HCT116 (cell line): ENCODE data around the gene SOX18. TPM values are rescaled to one million over a fixed set of nuclear protein-coding genes. Genes with fewer than 3 reads are reported as not detected.

Experiments
- ATAC-seq: fragments of 200-7000 bp; cut with Tn5 transposase; 2 replicates; pipeline ENCODE4 v1.9.1; 2020; ENCODE audit warnings: mild to moderate bottlenecking, moderate library complexity
- BruUV-seq: library from RNA; stranded (reverse); fragments of 400-500 nt; replicated peaks from 2 replicates; lab custom pipeline; 2021; lab: Mats Ljungman, UMichigan
- CTCF ChIA-PET: fragments of 300-600 bp; sonication (Branson Sonifier 250); formaldehyde crosslinking; loops from one replicate; lab custom pipeline; 2021; ENCODE audit warnings: antibody characterized with exemption; lab: Charles Lee
- POLR2A ChIA-PET: fragments of 300-600, 350-600 bp; sonication (Branson Sonifier 250); formaldehyde crosslinking; loops from one replicate; lab custom pipeline; 2021; ENCODE audit warnings: antibody characterized with exemption; lab: Charles Lee
- RAD21 ChIA-PET, 2 experiments: fragments of 300-600 bp; sonication (Branson Sonifier 250); formaldehyde crosslinking; loops; one replicate each; lab custom pipeline; 2023; ENCODE audit warnings: low total read pairs in 2 of 2; ENCODE audit not compliant: uncharacterized antibody in 2 of 2, unreplicated experiment in 2 of 2, low non-redundant PET in 1 of 2; lab: Charles Lee
- DNase-seq: peaks from one replicate; pipeline ENCODE4 v3.0.0-alpha.2; 2010; ENCODE audit warnings: low read depth, low spot score
- H2AFZ ChIP-seq: fragments of 200-600 bp; shearing (Covaris generic), sonication (generic); 2 replicates; pipeline ENCODE4 v1.6.1; 2017; ENCODE audit warnings: low read depth, mixed run types, mixed read lengths, antibody characterized with exemption, low read length; ENCODE audit not compliant: poor library complexity, severe bottlenecking
- H3K27ac ChIP-seq: 2 replicates; pipeline ENCODE4 v1.5.1; 2012; ENCODE audit warnings: low read depth, low read length
- H3K27me3 ChIP-seq: fragments of 200-600 bp; sonication (generic); 2 replicates; pipeline ENCODE4 v1.6.1; 2016; ENCODE audit warnings: mixed run types, low read length, mixed read lengths; ENCODE audit not compliant: insufficient read depth
- H3K36me3 ChIP-seq, 2 experiments: fragments of 200-500 bp in 1 of 2; fragments of 200-600 bp in 1 of 2; sonication (Bioruptor generic) in 1 of 2; sonication (generic) in 1 of 2; 2 replicates each; pipeline versions ENCODE4 v1.5.1 to v1.6.1; 2014 to 2016; ENCODE audit warnings: low read length in 2 of 2, inconsistent platforms in 1 of 2, mixed read lengths in 1 of 2, mixed run types in 1 of 2; ENCODE audit not compliant: insufficient read depth in 2 of 2, control insufficient read depth in 1 of 2
- H3K4me1 ChIP-seq, 2 experiments: fragments of 200-600 bp in 1 of 2; sonication (generic) in 1 of 2; 2 replicates each; pipeline versions ENCODE4 v1.5.1 to v1.6.1; 2012 to 2017; ENCODE audit warnings: low read length in 2 of 2, inconsistent platforms in 1 of 2, mild to moderate bottlenecking in 1 of 2, mixed read lengths in 1 of 2, mixed run types in 1 of 2, moderate library complexity in 1 of 2; ENCODE audit not compliant: insufficient read depth in 2 of 2, control insufficient read depth in 1 of 2
- H3K4me2 ChIP-seq: fragments of 200-600 bp; sonication (generic); 2 replicates; pipeline ENCODE4 v1.6.1; 2017; ENCODE audit warnings: mixed run types, low read length, mixed read lengths
- H3K4me3 ChIP-seq, 2 experiments: fragments of 200-600 bp in 1 of 2; sonication (generic) in 1 of 2; replicated peaks in 1 of 2; 2 replicates each; pipeline ENCODE4 v1.5.1; 2011 to 2016; ENCODE audit warnings: low read length in 2 of 2, control low read depth in 1 of 2, low read depth in 1 of 2, mild to moderate bottlenecking in 1 of 2, mixed read lengths in 1 of 2, mixed run types in 1 of 2
- H3K79me2 ChIP-seq: fragments of 200-600 bp; sonication (generic); 2 replicates; pipeline ENCODE4 v1.6.1; 2017; ENCODE audit warnings: mild to moderate bottlenecking, mixed run types, low read length, moderate library complexity, mixed read lengths; ENCODE audit not compliant: insufficient read depth
- H3K9ac ChIP-seq: fragments of 200-600 bp; sonication (generic); 2 replicates; pipeline ENCODE4 v1.6.1; 2016; ENCODE audit warnings: low read length, mixed read lengths
- H3K9me2 ChIP-seq: fragments of 200-600 bp; sonication (generic), shearing (Covaris generic); 2 replicates; pipeline ENCODE4 v1.6.1; 2017; ENCODE audit warnings: mixed run types, mild to moderate bottlenecking, moderate library complexity; ENCODE audit not compliant: insufficient read depth
- H3K9me3 ChIP-seq, 2 experiments: fragments of 200-500 bp in 1 of 2; fragments of 200-600 bp in 1 of 2; sonication (Bioruptor generic) in 1 of 2; sonication (generic) in 1 of 2; 2 replicates each; pipeline ENCODE4 v1.6.1; 2014 to 2017; ENCODE audit warnings: low read length in 2 of 2, mixed read lengths in 2 of 2, inconsistent platforms in 1 of 2, low read depth in 1 of 2, mild to moderate bottlenecking in 1 of 2, mixed run types in 1 of 2, moderate library complexity in 1 of 2; ENCODE audit not compliant: control insufficient read depth in 1 of 2, insufficient read depth in 1 of 2
- H4K20me1 ChIP-seq: fragments of 200-600 bp; sonication (generic), shearing (Covaris generic); 2 replicates; pipeline ENCODE4 v1.6.1; 2017; ENCODE audit warnings: mixed run types, mild to moderate bottlenecking, moderate library complexity; ENCODE audit not compliant: insufficient read depth
- CEBPB ChIP-seq: IDR thresholded peaks from 2 replicates; pipeline ENCODE4 v1.6.1; 2012; ENCODE audit warnings: low read depth
- ELF1 ChIP-seq: IDR thresholded peaks from 2 replicates; pipeline ENCODE4 v1.6.1; 2012; ENCODE audit warnings: low read depth, borderline replicate concordance
- FOSL1 ChIP-seq: IDR thresholded peaks from 2 replicates; pipeline ENCODE4 v1.6.1; 2012; ENCODE audit warnings: low read depth
- TCF7L2 ChIP-seq: IDR thresholded peaks from 2 replicates; pipeline ENCODE4 v1.7.0; 2011; ENCODE audit warnings: borderline replicate concordance, inconsistent platforms; ENCODE audit not compliant: insufficient read depth, insufficient read length; ENCODE audit errors: extremely low read depth
- ZBTB33 ChIP-seq: IDR thresholded peaks from 2 replicates; pipeline ENCODE4 v1.6.1; 2011; ENCODE audit warnings: mild to moderate bottlenecking, low read length, moderate library complexity; ENCODE audit not compliant: insufficient replicate concordance; ENCODE audit errors: extremely low read depth
- ZFX ChIP-seq: fragments of 450-650 bp; IDR thresholded peaks from 2 replicates; pipeline ENCODE4 v1.6.1; 2017
- ZNF274 ChIP-seq: fragments of 200-500 bp; sonication (Bioruptor generic); IDR thresholded peaks from 2 replicates; pipeline ENCODE4 v1.6.1; 2014; ENCODE audit warnings: mild to moderate bottlenecking, low read depth, low read length, inconsistent platforms
- intact Hi-C: fragments of 100-400 bp; cut with micrococcal nuclease; formaldehyde crosslinking; loops from 2 replicates; pipeline ENCODE4 v1.10.0; 2022
- total RNA-seq: library from RNA; stranded (reverse); gene quantifications from one replicate; pipeline ENCODE4 v1.2.1, GENCODE V29; 2021; ENCODE audit not compliant: unreplicated experiment

SOX18 gene
- total RNA-seq, 1 experiment from 2014 or later, result 3.3 TPM

- H3K27me3 ChIP-seq, result no peaks in the 10 kb centered on the region
- POLR2A ChIA-PET, result no interaction called here
- H3K4me1 ChIP-seq, result no peaks in the 10 kb centered on the region
- no peaks in the 10 kb centered on the region for H3K9me2 ChIP-seq
- CTCF ChIA-PET, result no interaction called here
- ATAC-seq (no peak), DNase-seq (no peak)
- no peak overlapping the region for H3K27ac ChIP-seq
- BruUV-seq, result no TSS peak
- H3K4me3 ChIP-seq, result no peak overlapping the region
- RAD21 ChIA-PET, result no interaction called here
- H3K4me2 ChIP-seq, result no peak overlapping the region
- H3K9me3 ChIP-seq, result no peaks in the 10 kb centered on the region
- no peak overlapping the region for H3K9ac ChIP-seq
- H3K36me3 ChIP-seq, result peaks cover 33 to 37% of the 10 kb centered on the region in 2 experiments
- H2AFZ ChIP-seq, result no peak overlapping the region
- H3K79me2 ChIP-seq, result no peaks in the 10 kb centered on the region
- TF ChIP-seq ZFX (no peak), CEBPB (no peak), ZBTB33 (no peak), ELF1 (no peak), ZNF274 (no peak), FOSL1 (no peak), TCF7L2 (no peak)
- intact Hi-C loops, result no loop called here
- no peaks in the 10 kb centered on the region for H4K20me1 ChIP-seq
Observed at GRCh38 chr20:64025101-64025825, 24.2 kb downstream of the SOX18 start.
